NOMO-1 treated with DMSO at 0.1 percent for 48 hours (cell line): Measurements from ENCODE around the gene MCOLN2.
A peak's percentile ranks its signal among the peaks of the same experiment; 100 is the strongest.
"Not testable (repeated sequence)": the region's sequence is repeated elsewhere in the genome, so short reads cannot be mapped to it uniquely, and the experiment has no call there.

Experiments used
- DNase-seq: peaks from one replicate; lab custom pipeline; 2025; ENCODE audit not compliant: unreplicated experiment; lab: John Stamatoyannopoulos, UW

The MCOLN2 gene

GRCh38 chr1:84986561-84986960, 10.4 kb downstream of the MCOLN2 start:
- not testable (repeated sequence) for DNase-seq

- DNase-seq = no peak
Observed at GRCh38 chr1:84985365-84985764, 11.5 kb downstream of the MCOLN2 start.

- DNase-seq = no peak
Observed at GRCh38 chr1:84982395-84982794, 14.5 kb downstream of the MCOLN2 start.

GRCh38 chr1:84975035-84975434, 21.9 kb downstream of the MCOLN2 start:
- peak; percentile 35 for DNase-seq

GRCh38 chr1:84973498-84974334, 23.2 kb downstream of the MCOLN2 start:
- DNase-seq = peak; percentile 75

GRCh38 chr1:84972377-84972987, 24.4 kb downstream of the MCOLN2 start:
- no peak for DNase-seq

GRCh38 chr1:84971957-84972356, 25.0 kb downstream of the MCOLN2 start:
- no peak for DNase-seq

- no peak for DNase-seq
Observed at GRCh38 chr1:84969489-84970250, 27.2 kb downstream of the MCOLN2 start.

GRCh38 chr1:84968865-84969264, 28.0 kb downstream of the MCOLN2 start:
- no peak for DNase-seq

- no peak for DNase-seq
Observed at GRCh38 chr1:84968101-84968500, 28.8 kb downstream of the MCOLN2 start.

GRCh38 chr1:84967666-84968065, 29.2 kb downstream of the MCOLN2 start:
- no peak for DNase-seq

- DNase-seq = no peak
Observed at GRCh38 chr1:84963021-84963420, 33.9 kb downstream of the MCOLN2 start.

- no peak for DNase-seq
Observed at GRCh38 chr1:84961316-84961715, 35.6 kb downstream of the MCOLN2 start.

GRCh38 chr1:84960371-84960770, 36.5 kb downstream of the MCOLN2 start:
- DNase-seq = no peak

- DNase-seq = no peak
Observed at GRCh38 chr1:84959294-84959693, 37.6 kb downstream of the MCOLN2 start.

- no peak for DNase-seq
Observed at GRCh38 chr1:84957966-84958365, 38.9 kb downstream of the MCOLN2 start.

- no peak for DNase-seq
Observed at GRCh38 chr1:84956655-84957054, 40.3 kb downstream of the MCOLN2 start.

GRCh38 chr1:84956097-84956496, 40.8 kb downstream of the MCOLN2 start:
- no peak for DNase-seq

GRCh38 chr1:84949664-84950063, 47.2 kb downstream of the MCOLN2 start:
- DNase-seq = no peak

GRCh38 chr1:84947536-84948410, 49.1 kb downstream of the MCOLN2 start:
- DNase-seq = no peak

- DNase-seq = no peak
Observed at GRCh38 chr1:84946631-84947030, 50.3 kb downstream of the MCOLN2 start.
